ENCODE data around the gene TRPM3.

DNA sequence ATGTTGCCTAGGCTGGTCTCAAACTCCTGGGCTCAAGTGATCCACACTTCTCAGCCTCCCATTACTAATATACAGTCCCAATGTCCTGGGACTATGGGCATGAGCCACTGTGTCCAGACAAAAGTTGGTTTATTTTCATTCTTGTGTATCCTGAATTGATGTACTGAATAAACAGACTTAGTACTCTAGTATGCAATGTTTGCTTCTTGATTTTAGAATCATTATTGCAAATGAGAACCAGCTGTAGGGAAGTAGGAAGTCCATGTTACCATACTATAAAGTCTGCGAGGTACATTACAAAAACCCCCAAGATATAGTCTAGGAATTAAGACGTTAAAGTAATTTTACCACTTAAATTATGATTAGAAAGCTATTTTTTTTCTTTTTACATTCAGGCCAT, 372.4 kb downstream of the TRPM3 start:
- TF ChIP-seq, protein P1, sequence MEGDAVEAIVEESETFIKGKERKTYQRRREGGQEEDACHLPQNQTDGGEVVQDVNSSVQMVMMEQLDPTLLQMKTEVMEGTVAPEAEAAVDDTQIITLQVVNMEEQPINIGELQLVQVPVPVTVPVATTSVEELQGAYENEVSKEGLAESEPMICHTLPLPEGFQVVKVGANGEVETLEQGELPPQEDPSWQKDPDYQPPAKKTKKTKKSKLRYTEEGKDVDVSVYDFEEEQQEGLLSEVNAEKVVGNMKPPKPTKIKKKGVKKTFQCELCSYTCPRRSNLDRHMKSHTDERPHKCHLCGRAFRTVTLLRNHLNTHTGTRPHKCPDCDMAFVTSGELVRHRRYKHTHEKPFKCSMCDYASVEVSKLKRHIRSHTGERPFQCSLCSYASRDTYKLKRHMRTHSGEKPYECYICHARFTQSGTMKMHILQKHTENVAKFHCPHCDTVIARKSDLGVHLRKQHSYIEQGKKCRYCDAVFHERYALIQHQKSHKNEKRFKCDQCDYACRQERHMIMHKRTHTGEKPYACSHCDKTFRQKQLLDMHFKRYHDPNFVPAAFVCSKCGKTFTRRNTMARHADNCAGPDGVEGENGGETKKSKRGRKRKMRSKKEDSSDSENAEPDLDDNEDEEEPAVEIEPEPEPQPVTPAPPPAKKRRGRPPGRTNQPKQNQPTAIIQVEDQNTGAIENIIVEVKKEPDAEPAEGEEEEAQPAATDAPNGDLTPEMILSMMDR (conservative IDR thresholded peaks at IDR 0.05 in 1 of 2, IDR thresholded peaks at IDR 0.05 in 1 of 2; ENCODE audit: extremely low read depth in 1 of 2, insufficient read depth in 1 of 2, low read depth in 1 of 2, low read length in 2 of 2) = no peak
- TF ChIP-seq EZH2 (IDR thresholded peaks at IDR 0.05; ENCODE audit: borderline replicate concordance, low read length) = no peak
